Vagina (tissue), 2 donors: ENCODE measurements around the gene CLRN3. TPM values are rescaled to one million over a fixed set of nuclear protein-coding genes. Genes with fewer than 3 reads are reported as not detected.

Experiments
- DNase-seq, 2 donors: peaks; one replicate each; pipeline ENCODE4 v3.0.0-alpha.2; 2017; ENCODE audit errors: extremely low spot score in 2 of 2
- H3K27ac ChIP-seq: fragments of 200-600 bp; sonication (generic); one replicate; pipeline ENCODE4 v1.5.1; 2019
- H3K27me3 ChIP-seq: fragments of 200-600 bp; sonication (generic); one replicate; pipeline ENCODE4 v1.5.1; 2019
- H3K36me3 ChIP-seq, 2 donors: fragments of 200-600 bp; sonication (generic); one replicate each; pipeline ENCODE4 v1.5.1; 2017 to 2019
- H3K4me1 ChIP-seq: fragments of 200-600 bp; sonication (generic); one replicate; pipeline ENCODE4 v1.5.1; 2019
- H3K4me3 ChIP-seq, 2 donors: fragments of 200-600 bp; sonication (generic); 1 replicate in 1 of 2; 2 replicates in 1 of 2; pipeline ENCODE4 v1.5.1; 2016 to 2019
- H3K9me3 ChIP-seq: fragments of 200-600 bp; sonication (generic); one replicate; pipeline ENCODE4 v1.5.1; 2019
- CTCF ChIP-seq, 3 experiments: fragments of 450-650 bp in 2 of 3; fragments of 200-600 bp in 1 of 3; sonication (generic) in 1 of 3; IDR thresholded peaks; one replicate each; pipeline ENCODE4 v1.5.1; 2017 to 2019; ENCODE audit warnings: antibody characterized with exemption in 3 of 3, mild to moderate bottlenecking in 2 of 3, moderate library complexity in 2 of 3
- POLR2A ChIP-seq, 2 donors: fragments of 450-650 bp; IDR thresholded peaks; one replicate each; pipeline ENCODE4 v1.6.1; 2017; ENCODE audit warnings: antibody characterized with exemption in 2 of 2, mild to moderate bottlenecking in 2 of 2, moderate library complexity in 2 of 2
- POLR2AphosphoS5 ChIP-seq, 2 donors: sonication (generic); formaldehyde crosslinking; IDR thresholded peaks; one replicate each; pipeline ENCODE4 v1.9.0; 2017; ENCODE audit warnings: antibody characterized with exemption in 2 of 2, mild to moderate bottlenecking in 2 of 2, low read depth in 1 of 2; ENCODE audit not compliant: insufficient read depth in 1 of 2
- intact Hi-C: fragments of 100-400 bp; cut with DNase I; formaldehyde crosslinking; loops from one replicate; pipeline ENCODE4 v1.15.1; 2023
- total RNA-seq: library from RNA; depleted of rRNA; stranded (reverse); fragments of >200 nt; gene quantifications from one replicate; pipeline ENCODE4 v1.2.3, GENCODE V29; 2016

CLRN3 gene
- total RNA-seq, 1 donor from 2014 or later: not detected

GRCh38 chr10:127903789-127904188 lies 11.0 kb upstream of the CLRN3 start:
- intact Hi-C loops: no loop called here
- DNase-seq: peak; percentile 42 to 67
- peaks cover 15% of the 10 kb centered on the region for H3K4me1 ChIP-seq
- H3K36me3 ChIP-seq: no peaks in the 10 kb centered on the region
- no peaks in the 10 kb centered on the region for H3K9me3 ChIP-seq
- H3K27me3 ChIP-seq: no peaks in the 10 kb centered on the region
- H3K27ac ChIP-seq: no peak overlapping the region
- H3K4me3 ChIP-seq: no peak overlapping the region
- TF ChIP-seq POLR2AphosphoS5 (IDR thresholded peaks at IDR 0.05; ENCODE audit: insufficient read depth in 1 of 2, low read depth in 1 of 2): no peak
- TF ChIP-seq CTCF (IDR thresholded peaks at IDR 0.05): no peak
- no peak for TF ChIP-seq POLR2A (IDR thresholded peaks at IDR 0.05)

DNA sequence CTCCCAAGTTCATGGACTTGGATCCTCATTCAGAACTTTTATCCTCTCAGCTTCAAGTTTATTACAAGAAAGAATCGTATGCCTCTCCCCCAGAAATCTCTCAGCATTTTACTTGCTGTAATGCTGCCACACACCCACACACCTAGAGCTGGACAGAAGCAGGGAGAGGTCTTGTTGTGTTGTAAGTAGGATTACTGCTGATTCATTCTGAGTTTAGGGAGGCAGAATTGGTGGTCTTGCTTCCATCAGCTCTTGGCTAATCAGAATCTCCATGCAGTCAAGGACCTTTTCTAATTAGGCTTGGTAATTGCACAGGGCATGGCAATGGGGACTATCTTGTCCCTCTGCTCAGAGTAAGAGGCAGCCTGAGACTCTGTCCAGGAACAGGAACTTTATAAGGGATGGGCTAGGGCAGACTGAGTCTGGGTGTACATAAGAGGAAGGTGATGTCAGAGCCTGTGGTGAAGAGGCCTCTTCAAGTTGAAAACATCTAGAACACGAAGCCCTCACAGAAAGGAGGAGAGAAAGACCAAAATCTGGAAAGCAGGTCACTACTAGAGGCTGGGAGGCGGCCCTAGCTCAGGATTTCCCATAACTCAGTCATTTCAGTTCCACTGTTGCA lies 7.1 kb upstream of the CLRN3 start:
- Histone ChIP-seq H3K4me1 (no peaks in the 10 kb centered on the region), H3K4me3 (no peak overlapping the region), H3K27me3 (no peaks in the 10 kb centered on the region), H3K9me3 (no peaks in the 10 kb centered on the region), H3K36me3 (no peaks in the 10 kb centered on the region), H3K27ac (no peak overlapping the region)
- TF ChIP-seq POLR2AphosphoS5 (IDR thresholded peaks at IDR 0.05; ENCODE audit: insufficient read depth in 1 of 2, low read depth in 1 of 2) (no peak), CTCF (IDR thresholded peaks at IDR 0.05) (no peak), POLR2A (IDR thresholded peaks at IDR 0.05) (no peak)
- intact Hi-C loops: no loop called here
- DNase-seq: peak; percentile 58 to 74

DNA sequence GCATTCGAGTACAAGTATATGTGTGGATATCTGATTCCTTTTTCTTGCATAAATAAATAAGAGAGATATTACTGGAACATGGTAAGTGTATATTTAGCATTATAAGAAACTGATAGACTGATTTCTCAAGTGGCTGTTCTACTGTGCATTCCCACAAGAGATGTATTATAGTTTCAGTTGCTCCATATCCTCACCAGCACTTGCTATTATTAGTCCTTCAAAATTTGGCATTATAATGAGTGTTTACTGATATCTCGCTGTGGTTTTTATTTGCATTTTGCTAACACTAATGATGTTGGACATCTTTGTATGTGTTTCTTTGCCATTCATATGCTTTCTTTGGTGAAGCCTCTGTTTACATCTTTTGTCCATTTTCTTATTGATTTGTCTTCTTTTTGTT lies 4.4 kb upstream of the CLRN3 start:
- Histone ChIP-seq H3K27ac (no peak overlapping the region), H3K27me3 (no peaks in the 10 kb centered on the region), H3K9me3 (no peaks in the 10 kb centered on the region), H3K4me1 (no peaks in the 10 kb centered on the region), H3K36me3 (no peaks in the 10 kb centered on the region), H3K4me3 (no peak overlapping the region)
- intact Hi-C loops: no loop called here
- DNase-seq: no peak
- TF ChIP-seq CTCF (IDR thresholded peaks at IDR 0.05) (no peak), POLR2A (IDR thresholded peaks at IDR 0.05) (no peak), POLR2AphosphoS5 (IDR thresholded peaks at IDR 0.05; ENCODE audit: insufficient read depth in 1 of 2, low read depth in 1 of 2) (no peak)

GRCh38 chr10:127896590-127896989 lies 3.8 kb upstream of the CLRN3 start:
- Histone ChIP-seq H3K27me3 (no peaks in the 10 kb centered on the region), H3K27ac (no peak overlapping the region), H3K9me3 (no peaks in the 10 kb centered on the region), H3K36me3 (no peaks in the 10 kb centered on the region), H3K4me1 (no peaks in the 10 kb centered on the region), H3K4me3 (no peak overlapping the region)
- intact Hi-C loops: no loop called here
- DNase-seq: no peak
- TF ChIP-seq POLR2AphosphoS5 (IDR thresholded peaks at IDR 0.05; ENCODE audit: insufficient read depth in 1 of 2, low read depth in 1 of 2): no peak
- TF ChIP-seq CTCF (IDR thresholded peaks at IDR 0.05): no peak
- TF ChIP-seq POLR2A (IDR thresholded peaks at IDR 0.05): no peak

GRCh38 chr10:127894146-127894545 lies 1.4 kb upstream of the CLRN3 start:
- intact Hi-C loops: no loop called here
- H3K27ac ChIP-seq: no peak overlapping the region
- no peaks in the 10 kb centered on the region for H3K9me3 ChIP-seq
- DNase-seq: no peak
- H3K36me3 ChIP-seq: no peaks in the 10 kb centered on the region
- H3K27me3 ChIP-seq: no peaks in the 10 kb centered on the region
- no peak overlapping the region for H3K4me3 ChIP-seq
- H3K4me1 ChIP-seq: no peaks in the 10 kb centered on the region
- TF ChIP-seq POLR2AphosphoS5 (IDR thresholded peaks at IDR 0.05; ENCODE audit: insufficient read depth in 1 of 2, low read depth in 1 of 2) (no peak), CTCF (IDR thresholded peaks at IDR 0.05) (no peak), POLR2A (IDR thresholded peaks at IDR 0.05) (no peak)
